D341Med (cell line): ENCODE data around the gene SLC6A9.

Experiments used
- DNase-seq: peaks from one replicate; pipeline ENCODE4 v3.0.0; 2012; ENCODE audit warnings: low spot score

SLC6A9 gene

DNA sequence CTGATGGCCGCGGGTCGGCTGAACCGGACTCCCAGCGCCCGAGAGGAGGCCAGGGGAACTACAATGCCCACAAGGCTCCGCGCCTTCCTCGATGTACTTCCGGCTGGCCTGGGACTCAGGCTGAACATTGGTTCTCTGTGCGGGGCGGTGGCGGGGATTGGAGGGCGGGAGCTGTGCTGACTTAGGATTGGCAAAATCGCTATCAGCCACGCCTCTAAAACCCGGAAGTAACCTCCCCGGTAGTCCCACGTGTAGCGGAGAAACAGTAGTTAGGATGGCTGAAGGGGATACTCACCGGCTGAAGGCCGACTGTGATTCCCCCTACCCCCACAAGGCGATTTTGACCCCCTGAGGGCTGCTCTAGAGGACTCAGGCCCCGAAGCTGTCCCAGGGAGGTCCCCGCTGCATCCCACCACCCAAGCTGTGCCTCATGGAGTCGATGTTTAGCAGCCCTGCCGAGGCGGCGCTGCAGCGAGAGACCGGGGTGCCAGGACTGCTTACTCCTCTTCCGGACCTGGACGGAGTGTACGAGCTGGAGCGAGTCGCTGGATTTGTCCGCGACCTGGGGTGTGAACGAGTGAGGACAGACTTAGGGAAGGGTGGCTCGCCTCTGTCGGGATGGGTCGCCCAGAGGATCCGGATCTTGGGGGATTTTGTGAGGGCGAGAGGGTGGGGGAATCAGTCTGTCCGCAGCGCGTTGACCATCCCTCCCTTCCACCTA lies 61.4 kb downstream of the SLC6A9 start, which contains the start of gene DPH2:
DPH2 (plus strand) TSS at position 265 of the 721 bp plus-strand sequence; CDS start at position 431, 166 bp downstream.
- peak; percentile 96 for DNase-seq

DNA sequence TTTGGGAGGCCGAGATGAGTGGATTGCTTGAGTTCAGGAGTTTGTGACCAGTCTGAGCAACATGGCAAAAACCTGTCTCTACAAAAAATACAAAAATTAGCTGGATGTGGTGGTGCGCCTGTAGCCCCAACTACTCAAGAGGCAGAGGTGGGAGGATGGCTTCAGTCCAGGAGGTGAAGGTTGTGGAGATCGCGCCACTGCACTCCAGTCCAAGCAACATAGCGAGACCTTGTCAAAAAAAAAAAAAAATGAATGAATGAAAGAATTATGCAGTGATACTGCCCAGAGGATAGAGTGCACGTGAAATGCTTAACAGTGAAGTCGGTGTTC lies 61.9 kb downstream of the SLC6A9 start:
- no peak for DNase-seq

DNA sequence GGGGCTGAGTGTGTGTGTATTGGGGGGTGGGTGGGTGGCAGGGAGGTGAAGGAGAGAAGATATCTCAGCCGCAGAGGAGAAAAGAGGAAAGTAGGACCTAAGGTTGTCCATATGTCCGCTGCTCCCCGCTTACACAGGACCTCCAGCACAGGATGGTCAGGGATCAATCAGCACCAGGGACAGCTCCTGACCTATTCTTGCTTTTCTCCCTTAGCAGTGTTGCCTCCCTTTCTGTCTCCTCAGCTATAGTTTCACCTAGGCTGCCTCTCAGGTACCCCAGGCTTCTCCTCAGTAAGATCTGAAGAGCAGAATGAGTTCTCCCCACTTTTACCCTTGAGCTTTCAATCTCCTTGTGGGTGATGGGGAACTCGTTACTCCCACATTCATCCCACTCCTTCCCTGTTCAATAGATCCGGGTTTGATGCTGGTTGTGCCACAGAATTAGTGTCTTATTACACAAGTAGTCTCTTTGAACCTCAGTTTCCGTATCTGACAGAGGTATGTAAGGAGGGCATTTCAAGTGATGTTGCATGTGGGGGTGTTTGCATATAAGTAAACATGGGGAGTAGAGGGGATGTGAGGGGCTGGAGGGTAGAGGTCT lies 62.8 kb downstream of the SLC6A9 start:
- DNase-seq, result no peak

DNA sequence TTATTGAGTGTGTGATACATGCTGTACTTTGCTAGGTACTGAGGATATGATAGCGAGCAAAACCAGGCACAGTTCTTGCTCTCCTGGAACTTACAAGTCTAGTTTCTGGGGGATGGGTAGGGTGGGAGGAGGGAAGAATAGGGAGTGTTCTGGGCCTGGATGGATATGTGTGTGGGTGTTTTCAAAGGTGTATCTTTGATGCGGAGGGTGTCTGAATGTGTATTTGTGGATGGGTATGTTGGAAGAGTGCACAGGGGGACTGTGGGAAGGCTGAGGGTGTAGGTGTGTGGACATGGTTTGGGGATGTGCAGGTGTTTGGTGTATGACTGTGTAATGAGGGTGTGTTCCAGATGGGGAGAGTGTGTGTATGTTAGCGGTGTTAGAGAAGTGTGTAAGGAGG lies 65.9 kb downstream of the SLC6A9 start:
- no peak for DNase-seq

DNA sequence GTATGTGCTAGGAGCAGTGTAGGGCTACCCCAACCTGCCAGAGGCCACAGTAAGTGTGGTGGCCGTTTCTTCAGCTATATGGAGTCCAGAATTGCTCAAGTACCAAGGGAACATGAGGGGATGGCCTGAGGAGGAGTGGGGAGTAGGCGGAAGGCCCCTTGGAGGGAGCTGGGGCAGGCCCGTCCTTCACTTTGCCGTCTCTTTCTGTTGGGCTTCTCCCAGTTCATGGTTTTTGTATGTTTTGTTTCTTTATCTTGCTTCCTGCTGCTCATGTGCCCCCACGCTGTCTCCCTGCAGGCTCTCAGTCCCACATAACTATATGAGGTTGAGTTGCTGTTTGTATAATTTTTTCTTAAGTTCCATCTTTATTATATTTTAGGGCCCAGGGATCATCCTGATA lies 67.4 kb downstream of the SLC6A9 start:
- no peak for DNase-seq

DNA sequence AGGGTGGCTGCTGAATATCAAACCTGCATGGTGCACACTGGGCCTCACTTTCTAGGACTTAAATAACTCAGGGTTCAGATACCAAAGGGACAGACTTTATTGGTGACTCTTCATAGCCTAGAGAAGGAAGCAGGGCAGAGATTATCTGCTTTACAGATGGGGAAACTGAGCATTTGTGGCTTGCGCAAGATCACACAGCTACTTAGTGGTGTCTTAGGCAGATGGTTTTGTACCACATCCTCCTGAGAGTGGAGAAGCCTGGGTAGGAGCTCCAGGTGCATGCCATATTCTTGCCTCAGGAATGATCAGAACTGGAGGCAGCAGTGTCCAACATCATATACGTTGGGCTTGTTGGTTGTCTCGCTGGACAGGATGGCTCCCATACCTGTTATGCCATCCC lies 68.3 kb downstream of the SLC6A9 start:
- DNase-seq, result no peak

DNA sequence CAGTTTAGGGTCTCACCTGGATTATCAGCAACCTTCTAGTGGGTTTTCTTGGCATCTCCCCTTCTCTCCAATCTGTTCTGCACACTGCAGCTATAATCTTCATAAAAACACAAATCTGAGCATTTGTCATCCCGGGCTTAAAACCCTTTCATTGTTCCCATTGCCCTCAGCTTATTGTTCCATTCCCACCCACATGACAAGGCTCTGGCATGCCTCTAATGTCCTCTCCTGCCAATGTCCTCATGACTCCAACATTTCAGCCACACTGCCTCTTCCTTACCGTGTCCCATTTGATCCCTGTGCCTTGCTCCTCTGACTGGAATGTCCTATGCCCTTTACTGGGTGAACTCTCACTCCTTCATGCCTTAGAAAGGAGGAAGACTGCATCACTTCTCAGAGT lies 68.9 kb downstream of the SLC6A9 start:
- DNase-seq, result no peak

DNA sequence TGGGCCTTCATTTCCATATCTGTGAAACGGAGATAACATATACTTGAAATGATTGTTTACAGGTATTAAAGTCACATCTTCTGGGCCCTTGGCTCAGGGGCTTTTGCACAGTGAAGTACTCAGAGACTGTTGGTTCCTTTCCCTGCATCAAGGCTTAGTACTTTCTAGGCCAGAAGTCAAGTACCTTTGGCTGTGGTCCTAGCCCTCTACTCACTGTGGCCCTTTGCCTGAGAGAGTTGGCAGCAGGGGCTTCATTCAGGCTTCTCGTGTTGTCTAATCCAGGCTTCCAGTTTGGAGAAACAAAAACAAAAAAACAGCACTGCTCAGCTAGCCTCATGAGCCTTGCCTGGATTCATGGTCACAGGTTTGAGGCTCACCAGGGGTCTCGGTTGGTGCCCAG lies 69.6 kb downstream of the SLC6A9 start:
- no peak for DNase-seq

DNA sequence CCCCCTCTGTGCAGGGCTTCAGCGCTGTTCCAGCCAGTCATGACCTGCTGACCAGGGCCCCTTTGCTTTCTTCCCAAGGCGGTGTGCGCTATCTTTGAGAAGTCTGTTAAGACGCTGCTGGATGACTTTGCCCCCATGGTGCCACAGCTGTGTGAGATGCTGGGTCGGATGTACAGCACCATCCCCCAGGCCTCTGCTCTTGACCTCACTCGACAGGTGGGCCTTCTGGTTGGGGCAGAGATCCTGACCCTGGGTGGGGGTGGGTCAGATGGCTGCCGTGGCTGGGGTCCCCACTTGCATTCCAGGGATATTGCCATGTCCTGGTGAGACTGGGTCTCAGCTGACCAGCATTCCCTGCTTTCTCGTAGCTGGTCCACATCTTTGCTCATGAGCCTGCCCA lies 70.5 kb downstream of the SLC6A9 start:
- DNase-seq, result no peak

DNA sequence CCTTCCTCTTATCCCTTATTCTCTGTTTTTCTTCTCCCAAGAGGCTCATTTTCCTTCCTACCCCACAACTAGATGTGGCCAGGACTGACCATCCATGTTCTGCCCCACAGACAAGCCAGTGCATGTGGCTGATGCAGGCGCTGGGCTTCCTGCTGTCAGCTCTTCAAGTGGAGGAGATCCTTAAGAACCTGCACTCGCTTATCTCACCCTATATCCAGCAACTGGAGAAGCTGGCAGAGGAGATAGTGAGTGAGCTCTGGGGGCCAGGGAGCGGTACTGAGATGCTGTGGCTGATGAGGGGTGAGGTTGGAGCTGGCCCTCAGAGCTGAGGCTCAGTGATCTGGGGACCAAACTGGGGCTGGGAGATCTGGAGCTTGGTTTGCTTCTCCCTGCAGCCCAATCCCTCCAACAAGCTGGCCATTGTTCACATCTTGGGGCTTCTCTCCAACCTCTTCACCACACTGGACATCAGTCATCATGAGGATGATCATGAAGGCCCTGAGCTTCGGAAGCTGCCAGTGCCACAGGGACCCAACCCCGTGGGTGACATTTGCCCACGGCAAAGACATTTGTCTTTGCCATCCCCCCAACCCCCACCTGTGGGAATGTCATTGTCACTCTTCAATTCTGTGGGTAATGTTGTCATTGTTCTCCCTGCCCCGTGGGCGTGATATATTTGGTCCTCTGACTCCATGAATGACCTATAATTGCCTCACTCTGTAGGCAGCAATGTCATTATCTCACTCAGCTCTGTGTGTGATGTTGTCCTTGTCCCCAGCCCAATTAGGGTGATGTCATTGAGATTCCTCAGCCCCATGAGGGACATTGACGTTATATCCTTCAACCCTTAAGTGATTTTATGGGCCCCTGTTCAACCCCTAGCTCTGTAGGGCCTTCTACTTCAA lies 72.7 kb downstream of the SLC6A9 start:
- DNase-seq, result no peak

DNA sequence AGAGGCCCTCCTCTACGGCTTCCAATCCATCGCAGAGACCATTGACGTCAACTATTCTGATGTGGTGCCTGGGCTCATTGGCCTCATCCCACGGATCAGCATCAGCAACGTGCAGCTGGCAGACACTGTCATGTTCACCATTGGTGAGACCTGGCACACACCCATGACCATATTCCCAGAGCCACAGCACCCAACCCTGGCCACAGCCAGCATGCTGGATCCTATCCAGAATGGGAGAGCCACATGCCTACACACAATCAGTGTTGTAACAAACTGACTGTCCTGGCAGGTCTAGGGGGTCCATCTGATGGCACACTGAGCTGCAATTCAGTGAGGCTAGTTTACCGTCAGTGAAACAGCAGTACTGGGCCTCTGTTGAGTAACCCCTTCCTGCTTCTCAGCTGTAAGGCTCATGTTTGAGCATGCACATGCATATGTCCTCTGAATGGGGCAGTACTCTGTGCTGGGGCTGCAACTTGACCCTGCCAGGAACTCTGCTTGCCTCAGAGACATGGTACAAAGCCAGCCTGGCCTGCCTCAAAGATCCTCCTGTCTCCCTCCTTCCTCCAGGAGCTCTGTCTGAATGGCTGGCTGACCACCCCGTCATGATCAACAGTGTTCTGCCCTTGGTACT lies 73.7 kb downstream of the SLC6A9 start:
- DNase-seq, result no peak

DNA sequence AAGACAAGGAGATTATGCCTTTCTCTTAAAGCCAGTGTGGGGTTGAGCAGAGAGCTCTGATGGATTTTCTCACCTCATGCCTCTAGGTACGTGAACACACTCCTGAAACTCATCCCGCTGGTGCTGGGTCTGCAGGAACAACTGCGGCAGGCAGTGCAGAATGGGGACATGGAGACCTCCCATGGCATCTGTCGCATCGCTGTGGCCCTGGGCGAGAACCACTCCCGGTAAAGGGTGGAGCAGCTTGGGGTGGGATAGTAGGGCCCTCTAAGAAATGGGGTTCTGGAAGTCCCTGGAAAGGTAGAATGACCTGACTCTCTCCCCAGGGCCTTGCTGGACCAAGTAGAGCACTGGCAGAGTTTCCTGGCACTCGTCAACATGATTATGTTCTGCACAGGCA lies 75.0 kb downstream of the SLC6A9 start:
- no peak for DNase-seq

DNA sequence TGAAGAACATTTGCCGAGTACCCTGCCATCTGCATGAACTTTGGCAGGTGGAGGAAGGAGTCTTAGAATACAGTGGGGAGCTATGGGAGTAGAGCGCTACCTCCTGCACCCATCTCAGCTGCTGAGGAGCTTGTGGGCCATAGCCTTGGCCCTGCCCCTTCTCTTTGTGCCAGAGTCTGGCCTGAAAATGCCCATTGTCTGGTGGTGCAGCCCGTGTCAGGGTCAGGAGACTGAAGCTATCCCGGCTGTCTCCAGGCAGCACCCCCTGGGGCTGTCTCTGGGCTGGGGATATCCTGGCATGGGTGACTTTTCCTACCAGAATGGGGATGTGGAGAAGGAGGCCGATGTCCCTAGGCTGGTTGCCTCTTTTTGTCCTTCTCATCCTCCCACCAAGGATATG lies 77.2 kb downstream of the SLC6A9 start:
- DNase-seq, result no peak

DNA sequence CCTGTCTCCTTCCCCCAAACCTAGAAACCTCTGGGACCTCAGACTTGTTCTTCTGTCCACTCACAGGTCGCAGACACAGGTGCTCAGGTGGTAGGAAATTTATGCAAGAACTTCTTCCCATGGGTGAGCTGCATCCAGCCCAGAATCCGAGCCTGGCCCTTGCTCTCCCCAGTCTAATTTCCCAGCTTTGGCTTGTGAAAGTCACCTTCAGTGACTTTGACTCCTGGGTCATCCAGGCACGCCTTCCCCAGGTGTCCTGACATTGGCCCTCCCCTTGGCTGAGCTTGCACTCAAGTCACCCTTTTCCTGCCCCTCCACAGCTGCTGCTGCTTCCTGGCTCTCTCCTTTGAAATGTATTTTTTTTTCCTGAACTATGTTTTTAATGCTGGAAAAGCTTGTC lies 77.9 kb downstream of the SLC6A9 start:
- DNase-seq, result peak; percentile 30

DNA sequence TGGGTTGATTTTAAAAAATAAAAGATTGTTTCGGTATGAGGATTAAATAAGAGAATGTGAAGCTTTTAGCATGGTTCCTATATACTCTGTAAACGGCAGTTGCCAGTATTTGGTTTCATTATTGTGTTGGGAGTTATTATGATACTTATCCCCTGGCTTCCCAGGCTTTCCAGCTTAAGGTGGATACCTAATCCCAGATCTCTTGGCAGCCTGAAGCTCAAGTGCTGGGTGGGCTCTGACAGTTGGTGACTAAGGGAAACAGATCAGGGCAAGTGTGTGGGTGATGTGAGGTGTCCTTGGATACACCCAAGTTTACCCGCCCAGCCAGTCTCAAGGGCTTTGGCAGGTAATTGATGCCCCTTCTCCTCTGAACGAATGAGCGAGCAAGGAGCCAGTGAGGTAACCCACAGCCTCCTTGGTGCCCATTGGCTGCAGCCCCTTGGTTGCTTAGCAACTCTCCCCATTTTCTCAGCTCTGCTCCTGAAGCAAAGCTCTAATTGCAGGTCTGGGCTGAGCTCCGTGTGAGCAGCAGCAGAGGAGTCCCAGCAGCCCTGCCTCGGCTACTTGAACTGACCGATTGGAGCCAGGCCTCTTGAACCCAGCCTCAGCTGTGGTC lies 78.4 kb downstream of the SLC6A9 start:
- peak; percentile 90 for DNase-seq

DNA sequence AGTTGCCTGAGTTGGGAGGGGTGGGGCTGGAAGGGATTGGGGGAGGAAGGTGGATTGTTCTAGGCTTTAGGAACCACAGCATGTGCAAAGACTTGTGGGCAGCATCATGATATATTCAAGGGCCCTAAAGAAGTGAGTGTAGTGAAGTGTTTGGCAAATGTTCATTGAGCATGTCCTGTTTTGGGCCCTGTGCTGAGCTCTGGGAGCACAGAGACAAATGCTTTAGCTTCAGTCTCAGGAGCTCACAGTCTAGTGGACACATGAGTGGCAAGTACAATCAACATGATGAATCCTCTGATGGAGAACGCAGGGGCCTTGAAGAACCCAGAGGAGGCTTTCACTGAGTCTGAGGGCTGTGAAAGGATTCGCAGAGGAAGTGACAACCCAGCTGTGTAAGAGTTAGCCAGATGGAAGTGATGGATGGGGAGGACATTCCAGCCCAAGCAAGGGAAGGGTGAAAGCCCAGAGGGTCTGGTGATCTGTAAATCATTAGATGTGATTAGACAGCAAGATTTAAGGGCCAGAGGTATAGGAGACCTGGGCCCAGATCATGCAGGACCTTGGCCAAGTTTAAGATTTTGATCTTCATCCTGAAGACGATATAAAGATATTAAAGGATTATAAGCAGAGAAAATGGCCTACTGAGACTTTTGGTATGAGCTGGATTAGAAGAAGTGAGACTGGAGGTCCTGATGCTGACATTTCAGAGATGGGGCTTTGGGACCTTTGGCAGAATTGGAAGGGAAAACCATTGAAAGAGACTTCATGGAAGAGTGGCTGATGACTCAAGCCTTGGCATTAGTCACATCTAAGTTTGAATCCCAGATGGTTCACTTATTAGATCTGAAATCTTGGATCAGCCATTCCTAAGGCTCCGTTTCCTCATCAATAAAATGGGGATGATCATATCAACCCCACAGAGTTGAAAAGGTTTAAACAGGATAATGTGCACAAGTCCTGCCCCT lies 80.0 kb downstream of the SLC6A9 start:
- no peak for DNase-seq

DNA sequence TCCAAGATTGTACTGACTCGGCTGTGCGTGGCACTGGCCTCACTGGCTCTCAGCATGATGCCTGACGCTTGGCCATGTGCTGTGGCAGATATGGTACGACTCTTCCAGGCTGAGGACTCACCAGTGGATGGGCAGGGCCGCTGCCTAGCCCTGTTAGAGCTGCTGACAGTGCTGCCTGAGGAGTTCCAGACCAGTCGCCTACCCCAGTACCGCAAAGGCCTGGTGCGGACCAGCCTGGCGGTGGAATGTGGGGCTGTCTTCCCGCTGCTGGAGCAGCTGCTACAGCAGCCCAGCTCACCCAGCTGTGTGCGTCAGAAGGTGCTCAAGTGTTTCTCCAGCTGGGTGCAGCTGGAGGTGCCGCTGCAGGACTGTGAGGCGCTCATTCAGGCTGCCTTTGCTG lies 81.6 kb downstream of the SLC6A9 start:
- DNase-seq, result no peak

DNA sequence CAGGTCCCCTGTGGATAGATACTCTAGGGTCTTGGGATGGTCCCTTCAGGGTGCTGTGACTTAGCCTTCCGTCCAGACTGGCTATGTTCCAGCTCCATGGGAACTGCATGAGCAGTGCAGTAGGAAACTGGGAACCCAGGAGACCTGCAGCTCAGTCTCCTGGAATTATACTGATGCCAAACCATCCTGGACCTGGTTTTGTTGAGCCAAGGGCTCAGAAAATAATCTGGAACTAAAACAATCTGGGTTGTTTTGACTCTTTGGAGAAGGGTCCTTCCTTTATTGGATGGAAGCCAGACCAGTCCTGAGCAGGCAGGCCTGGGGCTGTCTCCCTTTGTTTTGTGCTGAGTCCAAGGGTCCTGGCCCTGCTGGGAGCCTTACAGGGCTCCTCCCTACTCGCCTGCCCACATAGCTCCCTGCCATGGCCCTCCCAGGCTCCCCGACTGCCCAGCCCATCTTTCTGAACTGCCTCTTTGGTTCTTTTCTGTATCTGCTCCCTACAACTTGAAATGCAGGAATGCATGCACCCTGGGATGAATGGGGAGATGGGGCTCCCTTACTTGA lies 83.3 kb downstream of the SLC6A9 start:
- no peak for DNase-seq

DNA sequence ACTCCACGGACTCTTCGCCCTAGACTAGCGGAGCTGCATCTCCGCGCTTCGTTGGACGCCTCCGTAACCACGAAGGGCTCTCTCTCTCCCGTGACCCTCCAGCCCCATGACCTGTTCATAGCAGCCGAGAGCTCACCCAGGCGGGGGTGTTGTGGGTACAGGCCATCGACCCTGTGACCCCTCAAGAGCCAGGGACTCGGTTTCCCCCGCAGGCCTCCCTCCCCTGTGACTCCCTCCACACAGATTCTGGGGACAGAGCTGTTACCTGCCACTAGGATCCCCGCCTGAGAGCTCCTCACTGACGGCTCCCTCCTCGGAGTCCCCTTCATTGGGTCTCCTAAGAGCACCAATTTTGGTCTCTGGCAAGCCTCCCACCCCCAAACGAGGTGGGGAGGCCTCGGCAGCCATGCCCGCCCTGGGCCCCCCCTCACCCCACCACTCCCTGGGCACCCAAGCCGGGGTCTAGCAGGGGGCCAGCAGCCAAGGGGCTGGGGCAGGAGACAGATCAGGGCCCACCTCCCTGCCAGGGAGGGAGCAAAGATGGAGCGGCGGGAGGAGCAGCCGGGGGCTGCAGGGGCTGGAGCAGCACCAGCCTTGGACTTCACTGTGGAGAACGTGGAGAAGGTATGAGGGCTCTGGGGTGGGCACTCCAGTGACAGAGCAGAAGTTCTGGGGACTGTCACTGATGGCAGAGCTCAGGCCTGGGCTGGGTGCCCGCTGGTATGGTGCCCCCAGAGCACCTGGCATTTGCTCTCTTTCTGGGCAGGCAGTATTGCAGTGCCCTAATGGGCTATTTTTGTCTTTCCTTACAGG lies 84.0 kb downstream of the SLC6A9 start:
- DNase-seq, result peak; percentile 38
